HG03064 (cell line): ENCODE data around the gene ZNF74.
"Not testable (repeated sequence)": the region's sequence is repeated elsewhere in the genome, so short reads cannot be mapped to it uniquely, and the experiment has no call there.

Experiments used
- ATAC-seq: cut with Tn5 transposase; IDR thresholded peaks from one replicate; pipeline ENCODE4 v1.9.1; 2021; ENCODE audit warnings: low read depth; ENCODE audit not compliant: unreplicated experiment

The ZNF74 gene

DNA sequence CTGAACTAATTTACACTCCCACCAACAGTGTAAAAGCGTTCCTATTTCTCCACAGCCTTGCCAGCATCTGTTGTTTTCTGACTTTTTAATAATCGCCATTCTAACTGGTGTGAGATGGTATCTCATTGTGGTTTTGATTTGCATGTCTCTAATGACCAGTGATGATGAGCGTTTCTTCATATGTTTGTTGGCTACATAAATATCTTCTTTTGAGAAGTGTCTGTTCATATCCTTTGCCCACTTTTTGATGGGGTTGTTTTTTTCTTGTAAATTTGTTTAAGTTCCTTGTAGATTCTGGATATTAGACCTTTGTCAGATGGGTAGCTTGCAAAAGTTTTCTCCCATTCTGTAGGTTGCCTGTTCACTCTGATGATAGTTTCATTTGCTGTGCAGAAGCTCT is 21.7 kb downstream of the ZNF74 start:
- ATAC-seq = not testable (repeated sequence)

DNA sequence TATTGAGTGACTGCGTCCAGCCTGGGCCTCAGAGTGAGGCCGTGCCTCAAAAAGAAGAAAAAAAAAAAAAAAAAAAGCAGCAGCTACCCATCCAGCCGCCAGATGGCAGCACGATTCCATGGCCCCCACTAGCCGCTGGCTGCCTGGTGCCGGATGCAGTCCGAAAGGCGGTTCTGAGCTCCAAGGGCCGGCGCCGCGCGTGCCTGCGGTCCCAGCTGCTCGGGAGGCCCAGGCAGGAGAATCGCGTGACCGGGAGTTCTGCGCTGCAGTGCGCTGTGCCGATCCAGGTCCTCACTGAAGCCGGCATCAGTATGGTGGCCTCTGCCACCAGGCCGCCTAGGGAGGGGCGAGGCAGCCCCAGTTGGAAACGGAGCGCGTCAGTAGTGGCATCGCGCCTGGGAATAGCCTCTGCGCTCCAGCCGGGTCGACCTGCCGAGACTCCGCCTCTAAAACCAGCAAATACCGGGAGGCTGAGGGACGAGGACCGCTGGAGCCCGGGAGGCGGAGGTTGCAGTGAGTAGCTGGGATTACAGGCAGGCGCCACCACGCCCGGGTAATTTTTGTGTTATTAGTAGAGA is 24.3 kb downstream of the ZNF74 start:
- ATAC-seq = no peak

DNA sequence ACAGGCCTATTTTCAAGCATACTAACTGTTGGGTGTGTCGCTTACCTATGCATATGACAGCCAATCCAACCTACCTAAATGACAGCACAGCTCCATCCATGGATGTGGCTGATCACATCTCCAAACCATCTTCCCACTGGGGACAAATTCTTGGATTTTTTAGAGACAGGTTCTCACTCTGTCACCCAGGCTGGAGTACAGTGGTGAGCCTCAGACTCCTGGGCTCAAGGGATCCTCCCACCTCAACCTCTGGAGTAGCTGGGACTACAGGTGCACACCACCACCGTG is 25.7 kb downstream of the ZNF74 start:
- ATAC-seq = no peak

DNA sequence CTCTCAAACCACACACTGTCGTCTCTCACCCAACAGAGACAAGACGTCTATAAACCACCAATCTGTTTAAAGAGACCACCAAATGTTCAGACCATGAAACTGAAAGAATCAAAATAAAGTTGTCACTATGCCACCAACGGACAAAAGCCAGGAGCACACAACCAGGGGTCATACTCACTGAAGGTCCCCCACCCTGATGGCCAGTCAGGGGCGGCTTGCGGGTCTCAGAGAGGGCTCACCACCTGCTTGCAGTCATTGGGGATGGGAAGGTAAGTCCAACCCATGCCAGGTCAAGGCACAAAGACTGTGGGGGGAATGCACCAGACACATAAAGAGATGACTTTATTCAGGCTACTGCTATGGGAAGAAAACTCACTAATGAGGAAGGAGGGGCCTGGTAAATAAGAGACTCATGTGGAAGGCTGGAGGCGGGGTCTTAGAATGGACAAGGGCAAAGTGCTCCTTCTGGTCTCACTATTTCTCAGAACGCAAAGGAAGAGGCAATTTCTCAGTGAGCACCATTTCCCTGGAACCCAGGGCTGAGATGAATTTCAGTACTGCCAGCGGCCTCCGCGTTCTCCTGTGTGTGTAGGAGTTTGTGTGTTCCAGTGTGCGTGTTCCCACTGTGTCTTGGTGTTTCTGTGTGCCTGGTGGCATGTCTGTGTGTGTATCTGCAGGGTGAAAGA is 26.3 kb downstream of the ZNF74 start:
- ATAC-seq = no peak

DNA sequence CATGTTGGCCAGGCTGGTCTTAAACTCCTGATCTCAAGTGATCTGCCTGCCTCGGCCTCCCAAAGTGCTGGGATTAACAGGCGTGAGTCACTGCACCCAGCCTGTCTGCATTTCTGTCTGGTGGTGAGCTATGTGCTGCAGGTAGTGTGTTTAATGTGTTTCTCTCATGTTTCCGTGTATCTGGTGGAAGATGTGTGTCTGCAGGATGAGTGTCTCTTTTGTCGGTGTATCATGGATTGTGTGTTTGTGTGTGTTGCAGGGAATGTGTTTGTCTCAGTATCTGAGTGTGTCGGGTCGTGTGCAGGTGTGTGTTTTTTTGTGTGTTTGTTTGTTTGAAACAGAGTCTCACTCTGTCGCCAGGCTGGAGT is 27.5 kb downstream of the ZNF74 start:
- ATAC-seq = no peak

DNA sequence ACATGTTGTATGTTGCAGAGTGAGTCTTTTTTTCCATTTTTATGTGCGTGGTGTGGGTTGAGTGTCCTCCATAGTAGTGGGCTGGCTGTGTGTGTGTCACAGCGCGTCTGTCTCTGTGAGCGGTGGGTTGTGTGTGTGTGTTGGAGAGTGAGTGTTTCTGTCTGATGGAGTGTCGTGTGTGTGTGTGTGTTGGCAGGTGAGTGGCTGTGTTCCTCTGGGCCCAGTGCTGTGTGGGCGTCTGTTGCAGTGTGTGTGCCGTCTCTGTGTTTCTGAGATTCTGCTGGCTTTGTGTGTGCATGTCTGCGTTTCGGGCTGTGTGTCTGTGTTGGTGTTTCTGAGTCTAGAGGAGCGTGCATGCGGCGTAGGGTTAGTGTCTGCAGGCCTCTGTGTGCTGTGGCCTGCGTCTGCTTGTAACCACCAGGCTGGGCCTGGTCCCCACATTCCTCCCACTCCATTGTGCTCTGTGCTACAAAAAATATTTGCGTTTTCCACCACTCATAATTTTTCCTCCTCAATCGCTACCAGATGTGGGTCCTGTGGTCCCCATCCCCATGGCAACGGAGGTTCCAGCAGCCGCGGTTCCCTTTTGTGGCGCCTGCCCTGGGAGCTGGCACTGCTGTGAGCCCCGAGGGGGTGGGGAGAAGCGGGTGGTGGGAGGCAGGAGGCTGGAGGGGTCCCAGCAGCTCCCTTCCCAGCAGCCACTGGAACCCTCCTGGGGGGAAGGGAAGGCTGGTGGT is 28.5 kb downstream of the ZNF74 start:
- ATAC-seq = no peak

DNA sequence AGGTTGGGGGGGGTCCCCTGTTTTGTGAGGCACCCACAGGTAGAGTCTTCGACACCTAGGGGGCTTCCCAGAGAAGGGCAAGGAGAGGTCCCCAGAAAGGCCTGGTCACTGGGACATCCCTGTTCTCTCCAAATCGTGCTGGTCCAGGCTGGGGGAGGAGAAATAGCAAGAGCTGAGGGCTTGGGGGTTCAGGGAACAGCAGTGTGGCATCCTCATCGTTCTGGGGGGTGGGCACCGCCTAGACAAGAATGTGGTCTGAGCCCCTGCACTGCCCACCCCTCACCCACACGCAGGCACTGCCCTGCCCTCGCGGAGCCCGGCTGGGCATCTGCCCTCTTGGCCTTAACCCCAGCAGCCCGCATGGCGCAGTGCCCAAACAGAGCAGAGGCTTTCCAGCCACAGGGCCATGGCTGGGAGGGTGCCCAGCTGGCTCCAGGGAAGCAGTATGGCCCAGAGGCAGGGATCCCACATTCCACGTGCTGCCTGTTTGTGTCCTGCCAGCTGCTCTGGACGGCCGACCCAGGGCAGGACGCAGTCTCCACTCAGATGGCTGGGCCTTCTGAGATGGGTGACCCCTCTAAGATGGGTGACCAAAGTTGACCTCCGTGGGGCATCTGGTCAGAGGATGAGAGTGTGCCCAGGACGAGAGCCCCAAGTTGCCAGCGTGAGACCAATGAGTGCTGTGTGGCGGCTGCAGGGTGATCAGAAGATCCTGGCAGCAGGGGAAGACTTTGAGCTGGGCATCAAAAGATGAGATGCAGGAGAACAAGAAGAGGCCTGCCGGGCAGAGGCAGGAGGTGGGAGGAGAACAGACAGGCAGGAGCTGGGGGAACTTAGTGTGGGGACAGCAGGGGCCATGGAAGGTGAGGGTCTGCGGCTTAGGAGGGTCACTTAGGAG is 29.3 kb downstream of the ZNF74 start:
- no peak for ATAC-seq

DNA sequence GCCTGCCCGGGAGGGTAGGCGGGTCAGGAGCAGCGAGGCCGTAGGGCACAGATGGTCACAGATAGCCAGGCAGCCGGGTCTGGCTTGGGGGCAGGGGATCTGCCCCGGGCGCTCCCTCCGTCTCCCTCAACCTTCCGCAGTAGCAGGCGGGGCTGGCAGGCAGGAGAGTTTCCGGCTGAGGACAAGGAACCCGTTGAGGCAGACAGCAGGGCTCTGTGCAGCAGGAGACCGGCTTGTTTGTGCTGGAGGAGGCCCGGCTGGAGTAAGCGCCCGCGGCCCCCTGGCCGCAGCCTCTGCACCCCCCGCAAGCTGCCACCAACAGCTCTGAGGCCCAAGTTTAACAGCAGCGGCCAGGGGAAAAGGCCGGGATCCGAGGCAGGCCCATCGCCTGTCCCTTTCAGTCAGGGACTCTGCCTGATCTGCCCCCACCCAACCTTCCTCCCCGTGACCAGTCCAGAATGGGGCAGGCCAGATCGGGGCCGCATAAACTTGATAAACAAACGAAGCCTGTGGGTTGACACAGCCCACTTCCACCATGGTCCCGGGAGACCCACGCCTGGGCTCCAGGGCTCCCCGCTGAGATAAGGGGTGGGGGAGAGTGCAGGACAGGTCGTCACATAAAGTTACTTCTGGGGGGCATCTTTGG is 30.1 kb downstream of the ZNF74 start:
- no peak for ATAC-seq

DNA sequence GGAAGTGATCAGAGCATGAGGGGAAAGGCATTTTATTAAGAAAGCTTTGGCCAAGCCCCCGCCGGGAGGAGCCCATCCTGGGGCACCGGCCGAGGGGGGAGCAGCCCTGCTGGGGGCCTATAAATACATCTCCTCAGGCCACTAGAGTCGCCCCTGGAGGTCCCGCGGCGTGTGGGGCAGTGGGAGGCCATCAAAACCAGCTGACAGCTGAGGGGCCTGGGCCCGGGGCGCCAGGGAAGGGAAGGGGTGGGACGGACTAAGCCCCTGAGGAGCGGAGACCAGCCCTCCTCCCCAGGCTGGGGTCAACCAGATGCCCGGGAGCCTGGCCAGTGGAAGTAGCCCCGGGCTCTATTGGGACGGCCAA is 30.6 kb downstream of the ZNF74 start:
- ATAC-seq = no peak

DNA sequence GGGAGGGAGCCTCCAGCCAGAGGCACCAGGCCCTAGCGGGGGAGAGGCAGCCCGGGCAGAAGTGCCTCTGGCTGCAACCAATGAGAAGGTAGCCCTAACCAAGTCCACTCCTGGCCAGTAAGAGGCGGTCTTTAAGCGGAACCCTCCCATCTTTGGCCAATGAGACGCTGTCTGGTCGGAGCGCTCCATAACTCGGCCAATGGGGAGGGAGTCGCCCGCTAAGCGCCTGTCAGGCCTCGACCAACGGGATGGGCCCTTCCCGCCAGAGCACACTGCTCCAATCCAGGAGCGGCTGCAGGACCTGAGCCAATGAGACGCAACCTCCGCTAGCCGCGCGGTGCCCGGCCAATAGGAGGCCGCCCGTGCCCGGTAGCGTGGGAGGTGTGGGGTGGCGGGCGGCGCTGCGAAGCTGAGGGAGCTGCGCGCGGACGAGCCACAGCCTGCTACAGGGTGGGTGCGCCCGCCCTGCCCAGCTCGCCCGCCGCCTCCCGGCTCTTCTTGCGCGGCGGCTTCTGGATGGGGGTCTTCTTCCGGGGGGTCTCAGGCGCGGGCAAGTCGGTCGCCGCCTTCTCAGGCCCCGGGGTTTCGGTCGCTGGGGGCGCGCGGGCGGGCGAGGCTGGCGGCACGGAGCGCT is 31.1 kb downstream of the ZNF74 start:
- no peak for ATAC-seq

DNA sequence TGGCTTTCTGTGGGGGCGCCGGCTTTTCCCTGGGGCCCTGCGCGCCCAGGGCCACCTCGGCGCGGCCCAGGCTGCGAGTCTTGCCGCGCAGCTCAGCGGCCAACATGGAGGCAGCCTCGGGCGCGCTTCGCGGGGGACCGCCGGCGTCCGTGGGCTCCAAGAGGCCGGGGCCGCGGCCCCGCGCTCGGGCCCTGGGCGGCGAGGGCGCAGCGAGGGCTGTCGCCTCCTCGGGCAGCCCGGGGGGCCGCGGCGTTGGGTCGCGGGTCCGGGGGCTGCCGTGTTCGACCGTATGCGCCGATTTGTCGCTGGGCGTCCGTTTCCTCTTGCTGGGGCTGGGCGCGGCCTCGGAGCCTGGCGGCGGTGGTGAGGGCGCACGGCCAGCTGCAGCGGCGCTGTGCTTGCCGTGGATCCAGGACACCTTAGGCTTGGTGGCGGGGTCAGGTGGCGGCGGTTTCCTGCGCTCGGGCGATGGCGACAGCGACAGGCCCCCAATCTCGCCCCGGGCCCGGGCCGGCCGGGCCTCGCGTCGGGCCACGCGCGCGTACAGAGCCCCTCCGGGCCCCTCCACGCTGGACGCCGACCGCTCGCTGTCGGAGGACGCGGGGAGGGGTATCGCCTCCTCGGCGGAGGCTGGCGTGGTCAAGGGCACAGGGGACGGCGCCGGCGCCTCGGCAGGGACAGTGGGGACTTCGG is 31.8 kb downstream of the ZNF74 start:
- ATAC-seq = no peak

DNA sequence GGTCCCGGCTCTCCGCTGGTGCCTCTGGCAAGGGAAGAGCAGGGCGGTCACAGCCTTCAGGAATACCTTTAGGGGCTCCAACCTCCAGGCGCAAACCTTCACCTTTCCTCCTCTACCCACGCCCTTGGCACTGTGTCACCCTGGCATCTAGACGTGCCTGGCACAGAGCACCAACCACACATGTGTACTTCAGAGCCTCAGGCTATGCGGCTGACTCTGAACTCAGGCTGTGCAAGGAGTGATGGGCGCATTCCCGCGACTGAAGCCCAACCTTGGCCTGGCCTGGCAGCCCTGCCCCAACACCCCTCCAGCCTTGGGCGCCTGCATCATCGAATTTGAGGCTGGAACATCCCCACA is 32.3 kb downstream of the ZNF74 start:
- ATAC-seq = no peak

DNA sequence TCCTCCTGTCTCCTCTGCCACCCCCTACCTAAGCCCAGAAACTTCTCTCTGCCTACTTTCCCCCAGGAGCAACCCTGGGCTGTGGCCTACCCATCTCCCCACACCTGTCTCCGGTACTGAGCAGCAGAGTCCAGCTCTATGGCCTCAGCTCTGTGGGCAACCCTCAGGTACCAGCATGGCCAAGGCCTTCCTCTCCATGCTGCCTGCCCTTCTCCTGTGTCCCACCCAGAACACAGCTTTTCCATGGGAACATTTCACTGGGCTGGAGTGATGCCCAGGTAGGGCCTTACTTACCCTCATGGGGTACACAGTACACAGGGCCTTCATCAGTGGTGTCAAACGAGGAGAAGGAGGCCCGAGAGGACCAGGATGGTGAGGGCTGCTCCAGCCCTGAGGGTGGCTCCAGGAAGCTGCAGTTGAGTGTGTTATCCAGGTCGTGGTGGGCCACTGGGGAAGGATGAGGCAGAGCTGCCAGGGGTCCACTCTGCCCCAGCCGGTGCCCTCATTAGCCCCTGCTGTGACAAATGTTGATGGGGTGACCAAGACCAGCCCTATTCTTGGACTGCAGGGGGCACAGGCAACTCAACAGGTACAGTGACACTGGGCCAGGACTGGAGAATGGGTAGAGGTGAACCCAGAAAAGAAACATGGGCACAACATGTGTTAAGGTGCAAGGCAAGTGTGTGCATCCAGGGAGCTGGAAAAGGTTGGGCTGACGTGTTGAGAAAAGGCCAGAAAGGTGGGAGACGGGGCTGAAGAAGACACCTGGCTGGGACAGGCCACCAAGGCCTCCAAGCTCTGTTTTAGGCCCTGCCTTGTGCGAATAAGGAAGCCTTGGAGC is 33.4 kb downstream of the ZNF74 start:
- ATAC-seq = no peak

DNA sequence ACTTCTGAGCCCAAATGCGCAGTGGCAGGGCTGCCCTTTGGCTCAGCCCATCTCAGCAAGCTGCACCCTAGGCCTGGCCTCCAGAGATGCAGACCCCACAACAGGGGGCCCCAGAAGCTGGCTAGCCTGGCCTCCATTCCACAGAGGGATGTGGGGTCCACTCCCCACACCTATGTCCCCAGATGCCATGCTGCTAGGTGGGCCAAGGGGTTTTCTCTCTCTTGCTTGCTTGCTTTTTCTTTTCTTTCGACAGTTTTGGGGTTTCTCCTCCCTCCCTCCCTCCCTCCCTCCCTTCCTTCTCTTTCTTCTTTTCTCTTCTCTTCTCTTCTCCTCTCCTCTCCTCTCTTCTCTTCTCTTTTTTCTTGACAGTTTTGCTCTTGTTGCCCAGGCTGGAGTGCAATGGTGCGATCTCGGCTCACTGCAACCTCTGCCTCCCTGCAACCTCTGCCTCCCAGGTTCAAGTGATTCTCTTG is 34.0 kb downstream of the ZNF74 start:
- ATAC-seq = no peak

DNA sequence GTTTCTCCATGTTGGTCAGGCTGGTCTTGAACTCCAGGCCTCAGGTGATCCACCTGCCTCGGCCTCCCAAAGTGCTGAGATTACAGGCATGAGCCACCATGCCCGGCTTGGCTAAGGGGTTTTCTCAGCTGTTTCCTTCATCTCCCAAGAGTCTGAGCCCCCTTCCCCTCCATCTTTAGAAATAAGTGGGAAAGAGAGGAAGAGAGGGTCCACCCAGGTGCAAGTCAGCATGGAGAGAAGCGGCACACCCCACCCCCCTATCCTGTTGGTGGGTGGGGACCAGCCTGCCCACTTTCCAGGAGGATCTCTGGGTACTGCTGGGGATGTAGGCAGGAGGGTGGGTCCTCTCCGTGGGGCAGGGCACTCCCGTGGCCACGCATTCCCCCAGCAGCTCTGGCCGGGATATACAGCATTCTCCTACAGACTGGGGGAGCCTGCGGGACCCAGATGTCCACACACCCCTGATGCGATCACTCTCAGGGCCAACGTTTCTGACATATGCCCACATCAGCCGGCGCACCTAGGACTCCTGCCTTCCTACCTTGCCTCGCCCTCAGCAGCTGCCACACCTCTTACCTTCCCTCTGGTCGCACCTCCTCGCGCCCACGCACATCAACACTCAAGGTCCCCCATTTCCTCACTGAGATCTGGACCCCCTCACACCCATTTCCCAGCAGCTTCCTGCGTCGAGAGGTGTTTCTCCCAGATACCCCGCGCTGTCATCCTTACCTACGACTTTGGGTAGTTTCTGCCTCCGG is 34.7 kb downstream of the ZNF74 start:
- no peak for ATAC-seq

DNA sequence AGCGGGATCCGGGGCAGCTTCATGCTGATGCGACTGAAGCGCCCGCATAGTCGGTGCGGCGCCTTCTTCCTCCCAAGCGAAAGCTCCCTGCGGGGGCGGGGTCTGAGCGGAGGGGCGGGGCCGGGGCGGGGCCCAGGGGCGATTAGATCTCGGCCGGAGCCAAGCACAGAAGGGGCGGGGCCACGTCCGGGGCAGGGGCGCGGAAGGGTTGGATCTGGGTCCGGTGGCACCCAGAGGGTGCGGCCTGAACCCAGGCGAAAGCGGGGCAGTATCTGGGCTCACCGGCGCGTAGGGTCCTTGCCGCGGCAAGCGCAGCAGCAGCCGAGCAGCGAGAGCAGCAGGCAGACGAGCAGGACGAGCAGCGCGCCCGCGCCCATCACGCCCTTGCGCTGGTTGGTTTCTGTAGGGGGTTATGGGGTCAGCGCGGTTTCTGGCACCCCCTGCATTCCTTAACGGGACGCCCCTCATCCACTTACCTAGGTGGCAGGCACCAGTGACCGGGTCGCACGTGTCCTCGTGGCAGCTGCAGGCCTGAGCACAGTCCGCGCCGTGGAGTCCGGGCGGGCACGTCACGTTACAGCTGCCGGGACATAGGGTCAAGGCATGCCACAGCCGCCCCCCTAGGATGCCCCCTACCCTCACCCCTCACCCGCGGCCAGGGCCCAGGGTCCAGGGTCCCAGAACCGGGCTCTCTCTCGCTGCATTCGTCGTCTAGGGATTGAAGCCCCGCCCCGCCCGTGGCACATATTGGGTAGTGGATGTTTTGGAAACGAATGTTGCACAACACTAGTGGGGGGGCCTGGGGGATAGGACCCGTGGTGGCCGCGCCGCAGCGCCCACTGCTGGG is 35.5 kb downstream of the ZNF74 start:
- no peak for ATAC-seq

DNA sequence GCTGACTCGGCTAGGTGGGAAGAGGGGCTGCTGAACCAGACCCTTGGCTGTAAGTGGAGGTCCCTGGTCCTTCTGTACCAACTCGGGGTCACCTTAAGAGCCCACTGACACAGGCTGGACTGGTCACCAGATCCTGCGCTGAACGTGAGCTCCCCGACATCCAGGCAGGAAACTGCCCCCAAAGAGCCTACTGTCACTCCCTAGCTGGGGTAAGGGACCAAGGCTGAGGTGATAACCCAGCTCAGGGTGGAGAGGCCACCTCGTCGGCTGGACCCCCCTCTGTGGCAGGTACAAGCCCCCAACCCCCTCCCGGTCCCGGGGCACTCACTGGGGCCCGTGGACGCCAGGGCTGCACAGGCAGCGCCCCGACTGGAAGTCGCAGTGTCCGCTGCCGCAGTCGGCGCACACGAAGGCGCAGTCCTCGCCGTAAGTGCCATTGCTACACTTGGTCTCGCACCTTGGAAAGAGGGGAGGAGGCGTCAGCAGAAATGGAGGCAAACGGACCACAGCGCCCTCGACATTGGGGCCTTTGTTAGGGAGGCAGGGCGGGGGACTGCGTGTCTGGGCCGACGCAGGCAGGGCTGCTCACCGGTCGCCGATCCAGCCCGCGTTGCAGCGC is 36.3 kb downstream of the ZNF74 start:
- ATAC-seq = no peak
